Stimulated activated CD8-positive, alpha-beta memory T cell treated with anti-CD3 and anti-CD28 coated beads, Interleukin-12 subunit alpha, Interleukin-12 subunit beta, amount 100 ng/mL, for 4 hours (primary cell): ENCODE data around the gene APOBEC2.

ENCODE experiments used
- DNase-seq: peaks from one replicate; pipeline ENCODE4 v3.0.0-alpha.2; 2020; ENCODE audit warnings: low read depth

APOBEC2 gene

GRCh38 chr6:41061196-41061726, 8.3 kb downstream of the APOBEC2 start:
- DNase-seq, result no peak

GRCh38 chr6:41062056-41062455, 9.1 kb downstream of the APOBEC2 start:
- DNase-seq, result no peak

GRCh38 chr6:41063884-41064285, 10.9 kb downstream of the APOBEC2 start:
- DNase-seq, result no peak

- no peak for DNase-seq
Measured at GRCh38 chr6:41064841-41065240, 11.8 kb downstream of the APOBEC2 start.

- no peak for DNase-seq
Measured at GRCh38 chr6:41065550-41066026, 12.6 kb downstream of the APOBEC2 start.

GRCh38 chr6:41066867-41067304, 13.9 kb downstream of the APOBEC2 start:
- peak; percentile 13 for DNase-seq

- no peak for DNase-seq
Measured at GRCh38 chr6:41071501-41071922, 18.5 kb downstream of the APOBEC2 start.

- DNase-seq, result peak; percentile 100
Measured at GRCh38 chr6:41071923-41072835, 19.2 kb downstream of the APOBEC2 start, which contains the start of gene OARD1. TSS of gene OARD1 (minus strand) at chr6:41072356. CDS start at chr6:41071634, 722 bp downstream.

GRCh38 chr6:41072836-41073202, 19.8 kb downstream of the APOBEC2 start, which contains the start of gene NFYA:
TSS of gene NFYA (plus strand) at chr6:41072974. CDS start at chr6:41079090, 6,116 bp downstream.
- peak; percentile 100 for DNase-seq

GRCh38 chr6:41073203-41073967, 20.4 kb downstream of the APOBEC2 start:
- DNase-seq, result peak; percentile 71

- no peak for DNase-seq
Measured at GRCh38 chr6:41073968-41074691, 21.1 kb downstream of the APOBEC2 start.

- DNase-seq, result no peak
Measured at GRCh38 chr6:41074692-41075436, 21.9 kb downstream of the APOBEC2 start.

GRCh38 chr6:41075651-41076626, 22.9 kb downstream of the APOBEC2 start:
- DNase-seq, result no peak

GRCh38 chr6:41077536-41077935, 24.5 kb downstream of the APOBEC2 start:
- DNase-seq, result no peak

- no peak for DNase-seq
Measured at GRCh38 chr6:41078101-41078500, 25.1 kb downstream of the APOBEC2 start.

GRCh38 chr6:41079080-41079479, 26.1 kb downstream of the APOBEC2 start:
- no peak for DNase-seq

GRCh38 chr6:41080621-41081020, 27.6 kb downstream of the APOBEC2 start:
- DNase-seq, result no peak

GRCh38 chr6:41083072-41083471, 30.1 kb downstream of the APOBEC2 start:
- no peak for DNase-seq

- no peak for DNase-seq
Measured at GRCh38 chr6:41085182-41085581, 32.2 kb downstream of the APOBEC2 start.

- DNase-seq, result no peak
Measured at GRCh38 chr6:41088451-41088850, 35.4 kb downstream of the APOBEC2 start.
